Choroid plexus epithelial cell (primary cell): ENCODE results near the gene KCNJ4.
"Not testable (repeated sequence)": the region's sequence is repeated elsewhere in the genome, so short reads cannot be mapped to it uniquely, and the experiment has no call there.

Experiments used
- DNase-seq: peaks from one replicate; pipeline ENCODE4 v3.0.0-alpha.2; 2010; ENCODE audit warnings: low read depth
- H3K4me3 ChIP-seq: 2 replicates; pipeline ENCODE4 v1.5.1; 2011; ENCODE audit warnings: low read depth, mild to moderate bottlenecking, control low read depth, low read length, moderate library complexity
- TF ChIP-seq, protein P1 (sequence below): conservative IDR thresholded peaks from 2 replicates; pipeline ENCODE4 v1.5.1; 2011; ENCODE audit warnings: low read depth, mild to moderate bottlenecking, control low read depth, inconsistent platforms, low read length, moderate library complexity

KCNJ4 gene

DNA sequence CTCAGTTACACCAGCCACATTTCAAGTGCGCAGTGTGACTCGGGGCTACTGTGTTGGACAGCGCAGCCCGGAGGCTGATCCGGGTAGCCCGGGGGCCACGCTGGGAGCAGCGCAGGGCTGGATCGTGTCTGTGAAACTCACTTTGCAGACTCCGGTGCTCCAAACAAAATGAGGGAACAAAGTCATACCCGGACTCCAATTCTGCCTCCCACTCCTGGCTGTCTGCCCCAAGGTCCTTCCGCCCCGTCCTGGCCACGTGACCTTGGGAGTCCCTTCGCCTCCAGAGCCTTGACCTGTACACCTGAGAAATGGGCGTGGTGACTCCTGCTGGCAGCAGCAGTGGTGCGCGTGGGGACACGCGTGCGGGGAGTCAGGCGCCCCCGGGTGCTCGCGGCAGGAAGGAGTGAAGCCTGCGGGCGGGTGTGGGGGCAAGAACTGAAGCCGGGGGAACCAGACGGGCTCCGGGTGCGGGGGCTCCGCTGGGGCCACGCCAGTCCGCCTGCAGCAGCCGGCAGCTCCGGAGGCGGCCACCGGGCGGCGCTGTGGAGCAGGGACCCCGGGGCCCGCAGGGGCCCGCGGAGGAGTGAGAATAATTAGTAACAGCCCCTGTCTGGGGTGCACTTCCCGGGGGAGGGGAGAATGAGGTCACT lies 42.4 kb downstream of the KCNJ4 start:
- H3K4me3 ChIP-seq: no peak overlapping the region
- no peak for DNase-seq
- TF ChIP-seq, protein P1, sequence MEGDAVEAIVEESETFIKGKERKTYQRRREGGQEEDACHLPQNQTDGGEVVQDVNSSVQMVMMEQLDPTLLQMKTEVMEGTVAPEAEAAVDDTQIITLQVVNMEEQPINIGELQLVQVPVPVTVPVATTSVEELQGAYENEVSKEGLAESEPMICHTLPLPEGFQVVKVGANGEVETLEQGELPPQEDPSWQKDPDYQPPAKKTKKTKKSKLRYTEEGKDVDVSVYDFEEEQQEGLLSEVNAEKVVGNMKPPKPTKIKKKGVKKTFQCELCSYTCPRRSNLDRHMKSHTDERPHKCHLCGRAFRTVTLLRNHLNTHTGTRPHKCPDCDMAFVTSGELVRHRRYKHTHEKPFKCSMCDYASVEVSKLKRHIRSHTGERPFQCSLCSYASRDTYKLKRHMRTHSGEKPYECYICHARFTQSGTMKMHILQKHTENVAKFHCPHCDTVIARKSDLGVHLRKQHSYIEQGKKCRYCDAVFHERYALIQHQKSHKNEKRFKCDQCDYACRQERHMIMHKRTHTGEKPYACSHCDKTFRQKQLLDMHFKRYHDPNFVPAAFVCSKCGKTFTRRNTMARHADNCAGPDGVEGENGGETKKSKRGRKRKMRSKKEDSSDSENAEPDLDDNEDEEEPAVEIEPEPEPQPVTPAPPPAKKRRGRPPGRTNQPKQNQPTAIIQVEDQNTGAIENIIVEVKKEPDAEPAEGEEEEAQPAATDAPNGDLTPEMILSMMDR: peak; percentile 48

DNA sequence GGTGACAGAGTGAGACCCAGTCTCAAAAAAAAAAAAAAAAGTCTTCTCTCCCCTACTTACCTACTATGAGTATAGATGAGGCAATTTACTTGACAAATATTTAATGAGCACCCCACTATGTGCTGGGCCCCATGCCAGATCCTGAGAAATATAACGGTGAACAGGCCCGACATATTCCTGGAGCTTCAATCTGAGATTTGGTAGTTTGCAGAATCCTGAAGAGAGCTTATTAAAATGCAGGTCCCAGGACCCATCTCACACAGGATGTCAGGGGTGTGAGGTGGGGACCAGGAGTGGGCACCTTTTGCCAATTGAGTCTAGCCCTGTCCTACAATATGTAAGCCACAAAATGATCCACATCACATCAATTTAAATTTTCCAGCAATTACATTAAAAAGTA lies 44.0 kb downstream of the KCNJ4 start:
- TF ChIP-seq, protein P1: no peak
- no peak for DNase-seq
- H3K4me3 ChIP-seq: no peak overlapping the region

DNA sequence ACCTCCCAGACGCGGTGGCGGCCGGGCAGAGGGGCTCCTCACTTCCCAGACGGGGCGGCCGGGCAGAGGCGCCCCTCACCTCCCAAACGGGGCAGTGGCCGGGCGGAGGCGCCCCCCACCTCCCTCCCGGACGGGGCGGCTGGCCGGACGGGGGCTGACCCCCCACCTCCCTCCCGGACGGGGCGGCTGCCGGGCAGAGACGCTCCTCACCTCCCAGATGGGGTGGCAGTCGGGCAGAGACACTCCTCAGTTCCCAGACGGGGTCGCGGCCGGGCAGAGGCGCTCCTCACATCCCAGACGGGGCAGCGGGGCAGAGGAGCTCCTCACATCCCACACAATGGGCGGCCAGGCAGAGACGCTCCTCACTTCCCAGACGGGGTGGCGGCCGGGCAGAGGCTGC lies 45.1 kb downstream of the KCNJ4 start:
- DNase-seq, H3K4me3 ChIP-seq: not testable (repeated sequence)

DNA sequence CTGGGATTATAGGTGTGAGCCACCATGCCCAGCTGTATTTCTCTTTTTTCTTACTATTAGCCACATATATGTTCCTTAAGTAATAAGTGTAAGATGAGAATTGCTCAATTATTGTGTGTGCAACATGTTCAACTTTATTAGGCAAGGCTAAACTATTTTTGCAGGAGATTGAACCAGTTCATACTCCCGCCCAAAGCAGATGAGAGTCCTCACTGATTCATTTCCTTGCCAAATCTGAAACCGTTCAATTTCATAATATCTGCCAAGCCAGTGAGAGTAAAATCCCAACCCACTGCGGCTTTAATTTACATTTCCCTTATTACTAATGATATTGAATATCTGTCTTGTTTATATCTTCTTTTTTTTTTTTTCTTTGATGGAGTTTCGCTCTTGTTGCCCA lies 48.4 kb downstream of the KCNJ4 start:
- TF ChIP-seq, protein P1: no peak
- H3K4me3 ChIP-seq: no peak overlapping the region
- DNase-seq: peak; percentile 31

DNA sequence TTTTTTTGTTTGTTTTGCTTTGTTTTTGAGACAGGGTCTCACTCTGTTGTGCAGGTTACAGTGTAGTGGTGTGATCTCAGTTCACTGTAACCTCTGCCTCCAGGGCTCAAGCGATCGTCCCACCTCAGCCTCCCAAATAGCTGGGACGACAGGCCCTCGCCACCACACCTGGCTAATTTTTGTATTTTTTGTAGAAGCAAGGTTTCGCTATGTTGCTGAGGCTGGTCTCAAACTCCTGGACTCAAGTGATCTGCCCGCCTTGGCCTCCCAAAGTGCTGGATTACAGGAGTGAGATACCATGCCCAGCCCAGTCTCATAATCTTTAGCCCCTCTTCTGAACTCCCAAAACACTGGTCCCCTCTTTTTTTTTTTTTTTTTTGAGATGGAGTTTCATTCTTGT lies 50.6 kb downstream of the KCNJ4 start:
- TF ChIP-seq, protein P1: no peak
- no peak overlapping the region for H3K4me3 ChIP-seq

DNA sequence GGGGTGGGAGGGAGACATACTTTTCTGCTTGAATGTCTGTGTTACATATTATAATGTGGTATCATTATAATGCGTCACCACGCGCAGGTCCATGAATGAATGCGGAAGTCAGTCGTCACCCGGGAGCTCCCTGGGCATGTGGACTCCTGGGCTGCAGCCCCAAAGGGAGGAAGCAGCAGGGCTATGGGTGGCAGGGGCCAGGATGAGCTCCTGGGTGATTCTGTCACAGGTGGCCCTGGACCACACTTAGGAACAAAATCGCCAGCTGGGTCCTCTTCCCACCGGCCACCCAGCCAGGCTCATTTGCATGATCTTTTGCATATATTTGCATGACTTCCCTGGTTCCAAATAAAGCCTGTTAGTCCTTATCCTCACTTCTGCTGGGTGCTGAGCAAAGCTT lies 51.2 kb downstream of the KCNJ4 start:
- no peak overlapping the region for H3K4me3 ChIP-seq
- no peak for DNase-seq

More for the DNA sequence above, 50.6 kb downstream of the KCNJ4 start:
- no peak for DNase-seq

DNA sequence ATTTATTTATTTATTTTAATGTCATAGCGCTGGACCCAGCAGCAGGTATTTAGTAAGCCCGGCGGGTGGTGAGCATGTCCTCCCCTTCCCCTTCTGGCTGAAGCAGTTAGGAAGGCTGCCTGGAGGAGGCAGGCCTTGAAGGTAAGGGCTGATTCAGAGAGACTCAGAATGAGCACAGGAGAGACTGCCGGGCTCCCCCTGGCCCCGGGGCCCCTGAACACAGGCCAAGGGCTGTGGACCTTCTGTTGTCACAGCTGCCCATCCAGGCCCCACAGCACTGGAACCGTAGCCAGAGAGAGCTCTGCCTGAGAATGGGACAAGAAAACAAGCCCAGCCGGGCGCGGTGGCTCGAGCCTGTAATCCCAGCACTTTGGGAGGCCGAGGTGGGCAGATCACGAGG lies 52.8 kb downstream of the KCNJ4 start:
- TF ChIP-seq, protein P1: no peak
- DNase-seq: no peak

More for the DNA sequence above, 51.2 kb downstream of the KCNJ4 start:
- TF ChIP-seq, protein P1: no peak

More for the DNA sequence above, 52.8 kb downstream of the KCNJ4 start:
- H3K4me3 ChIP-seq: no peak overlapping the region
